Measurements from ENCODE around the gene HPCA. TPM values are rescaled to one million over a fixed set of nuclear protein-coding genes. Genes with fewer than 3 reads are reported as not detected.

Gene HPCA
- total and polyA plus RNA-seq, 2 of the 4 experiments (the other 2 are of a cell fraction), result 0.22 TPM; not detected in 1

- Histone ChIP-seq H2BK15ac (ENCODE audit: low read depth, low read length) (no peak overlapping the region), H2BK20ac (ENCODE audit: low read depth, low read length) (no peak overlapping the region), H4K5ac (ENCODE audit: low read depth, low read length) (no peak overlapping the region), H3K27ac (ENCODE audit: insufficient read depth, low read length) (no peak overlapping the region), H3K4me1 (ENCODE audit: control insufficient read depth, insufficient read depth, low read length) (no peaks in the 10 kb centered on the region; the same call in 1 of the 2 replicates), H2AFZ (replicated peaks; ENCODE audit: low read length, poor library complexity) (no peak overlapping the region), H2AK5ac (ENCODE audit: low read depth, low read length) (no peak overlapping the region), H2AK9ac (replicated peaks; ENCODE audit: low read depth, low read length, poor library complexity) (no peak overlapping the region), H3K27me3 (ENCODE audit: control insufficient read depth, insufficient read depth, low read length) (peaks cover 28% of the 10 kb centered on the region), H3K9ac (ENCODE audit: low read depth, low read length) (no peak overlapping the region), H2BK120ac (ENCODE audit: low read depth, low read length) (no peak overlapping the region), H3K14ac (replicated peaks; ENCODE audit: low read depth, low read length) (no peak overlapping the region), H3K4me3 (ENCODE audit: insufficient read depth, low read depth, low read length) (no peak overlapping the region), H3K56ac (ENCODE audit: extremely low read depth, insufficient read depth, low read length) (no peak overlapping the region), H3K36me3 (ENCODE audit: control insufficient read depth, insufficient read depth, low read length) (peaks cover 1% of the 10 kb centered on the region; the same call in 1 of the 2 replicates), H3K18ac (ENCODE audit: low read depth, low read length) (no peak overlapping the region), H4K91ac (ENCODE audit: insufficient read depth, low read depth, low read length) (no peak overlapping the region), H3K9me1 (ENCODE audit: insufficient read depth, low read length) (peaks cover 6% of the 10 kb centered on the region; the same call in 1 of the 2 replicates), H3K4me2 (ENCODE audit: low read depth, low read length) (no peak overlapping the region), H3K4ac (ENCODE audit: low read depth, low read length) (no peak overlapping the region), H4K20me1 (ENCODE audit: insufficient read depth, low read length) (no peaks in the 10 kb centered on the region), H4K8ac (ENCODE audit: low read depth in 2 of 2, low read length in 2 of 2) (no peak overlapping the region), H3K9me3 (ENCODE audit: control insufficient read depth, insufficient read depth, low read length) (peaks cover 2% of the 10 kb centered on the region; the same call in 1 of the 2 replicates), H3K79me1 (ENCODE audit: low read depth in 1 of 2, low read length in 2 of 2) (no peaks in the 10 kb centered on the region; a peak in 1 of 4 replicates), H3K23ac (ENCODE audit: low read depth, low read length) (no peak overlapping the region), H2BK5ac (ENCODE audit: low read depth, low read length, poor library complexity, severe bottlenecking) (no peak overlapping the region)
- no peak for DNase-seq
- ATAC-seq (ENCODE audit: low read depth), result no peak
- in situ Hi-C loops (cut with MboI; ENCODE audit: low sequenced_read_pairs), result no loop called here
- CTCF ChIA-PET, result no interaction called here
- dilution Hi-C loops (cut with HindIII; ENCODE audit: low sequenced_read_pairs, unreplicated experiment), result no loop called here
- TF ChIP-seq SMC3 (IDR thresholded peaks at IDR 0.05; ENCODE audit: low read depth, low read length) (no peak), RCOR1 (IDR thresholded peaks at IDR 0.05; ENCODE audit: insufficient replicate concordance, low read length) (no peak), MAFK (IDR thresholded peaks at IDR 0.05; ENCODE audit: low read depth, low read length) (no peak), BHLHE40 (IDR thresholded peaks at IDR 0.05; ENCODE audit: low read depth, low read length) (no peak), ELK1 (IDR thresholded peaks at IDR 0.05; ENCODE audit: borderline replicate concordance, low read depth, low read length) (no peak), RFX5 (IDR thresholded peaks at IDR 0.05; ENCODE audit: low read depth, low read length) (no peak), RAD21 (IDR thresholded peaks at IDR 0.05; ENCODE audit: low read length) (no peak), CEBPB (IDR thresholded peaks at IDR 0.05; ENCODE audit: low read depth, low read length) (no peak)
- TF ChIP-seq, protein P1, sequence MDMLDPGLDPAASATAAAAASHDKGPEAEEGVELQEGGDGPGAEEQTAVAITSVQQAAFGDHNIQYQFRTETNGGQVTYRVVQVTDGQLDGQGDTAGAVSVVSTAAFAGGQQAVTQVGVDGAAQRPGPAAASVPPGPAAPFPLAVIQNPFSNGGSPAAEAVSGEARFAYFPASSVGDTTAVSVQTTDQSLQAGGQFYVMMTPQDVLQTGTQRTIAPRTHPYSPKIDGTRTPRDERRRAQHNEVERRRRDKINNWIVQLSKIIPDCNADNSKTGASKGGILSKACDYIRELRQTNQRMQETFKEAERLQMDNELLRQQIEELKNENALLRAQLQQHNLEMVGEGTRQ (IDR thresholded peaks at IDR 0.05; ENCODE audit: low read depth, low read length), result no peak
- WGBS, 2 experiments (ENCODE audit: extremely low coverage in 2 of 2, insufficient read length in 1 of 2), result no CpG with 5 or more reads among the region's 6 CpGs
- POLR2A ChIA-PET (ENCODE audit: unreplicated experiment), result no interaction called here
- BruUV-seq (replicated peaks), result no TSS peak
- intact Hi-C loops (cut with micrococcal nuclease), result no loop called here
Observed at GRCh38 chr1:32894681-32895080, 8.4 kb downstream of the HPCA start.

Measured in IMR-90 (cell line).